WTC11 (cell line): ENCODE data around the gene GLIPR1L2. TPM values are rescaled to one million over a fixed set of nuclear protein-coding genes. Genes with fewer than 3 reads are reported as not detected.

ENCODE experiments used
- ATAC-seq: fragments of 200-7000 bp; cut with Tn5 transposase; 2 replicates; pipeline ENCODE4 v1.10.0; 2021; ENCODE audit warnings: mild to moderate bottlenecking, moderate library complexity
- CTCF ChIA-PET: fragments of 300-600 bp; sonication (Branson Sonifier 250); formaldehyde crosslinking; loops from one replicate; lab custom pipeline; 2021; ENCODE audit warnings: antibody characterized with exemption; lab: Charles Lee
- POLR2A ChIA-PET: fragments of 350-600 bp; sonication (Branson Sonifier 250); formaldehyde crosslinking; loops from one replicate; lab custom pipeline; 2021; ENCODE audit warnings: antibody characterized with exemption; lab: Charles Lee
- DNase-seq: peaks from one replicate; pipeline ENCODE4 v3.0.0; 2021; ENCODE audit warnings: low spot score
- H3K27ac Mint-ChIP-seq: 2 replicates; pipeline ENCODE4 v1.8.0; 2021; ENCODE audit warnings: mixed read lengths
- H3K27me3 Mint-ChIP-seq: 2 replicates; pipeline ENCODE4 v1.8.0; 2021; ENCODE audit warnings: low read depth, mild to moderate bottlenecking, moderate library complexity, mixed read lengths
- H3K36me3 Mint-ChIP-seq: 2 replicates; pipeline ENCODE4 v1.8.0; 2021; ENCODE audit warnings: mixed read lengths
- H3K4me1 Mint-ChIP-seq: 2 replicates; pipeline ENCODE4 v1.8.0; 2022; ENCODE audit warnings: mixed read lengths
- H3K4me3 Mint-ChIP-seq: 2 replicates; pipeline ENCODE4 v1.8.0; 2021; ENCODE audit warnings: mild to moderate bottlenecking, moderate library complexity, mixed read lengths
- H3K9me3 Mint-ChIP-seq: 2 replicates; pipeline ENCODE4 v1.8.0; 2021; ENCODE audit warnings: mixed read lengths
- ATF1 ChIP-seq: sonication (generic); formaldehyde crosslinking; IDR thresholded peaks from 2 replicates; pipeline ENCODE4 v1.8.1; 2023; ENCODE audit warnings: mild to moderate bottlenecking, moderate library complexity, missing genetic modification reagents
- ELF4 ChIP-seq: sonication (generic); formaldehyde crosslinking; IDR thresholded peaks from 2 replicates; pipeline ENCODE4 v1.8.1; 2022; ENCODE audit warnings: low read depth, mild to moderate bottlenecking, moderate library complexity, missing genetic modification reagents
- NFATC4 ChIP-seq: fragments of 250-450 bp; sonication (Bioruptor Pico); IDR thresholded peaks from 2 replicates; pipeline ENCODE4 v1.9.0; 2021; ENCODE audit warnings: mild to moderate bottlenecking
- NFYB ChIP-seq: sonication (generic); formaldehyde crosslinking; conservative IDR thresholded peaks from 2 replicates; pipeline ENCODE4 v1.8.0; 2022; ENCODE audit warnings: low read depth, missing genetic modification reagents
- NR1H2 ChIP-seq: sonication (generic); formaldehyde crosslinking; IDR thresholded peaks from 2 replicates; pipeline ENCODE4 v1.9.0; 2021; ENCODE audit warnings: mild to moderate bottlenecking, moderate library complexity, missing genetic modification reagents
- SMAD3 ChIP-seq: sonication (generic); formaldehyde crosslinking; IDR thresholded peaks from 2 replicates; pipeline ENCODE4 v1.8.0; 2022; ENCODE audit warnings: missing genetic modification reagents, mild to moderate bottlenecking, borderline replicate concordance
- SOX15 ChIP-seq: fragments of 250-450 bp; sonication (Bioruptor Pico); IDR thresholded peaks from 2 replicates; pipeline ENCODE4 v1.9.0; 2021; ENCODE audit warnings: mild to moderate bottlenecking
- TEAD1 ChIP-seq: sonication (generic); formaldehyde crosslinking; IDR thresholded peaks from 2 replicates; pipeline ENCODE4 v1.8.0; 2022; ENCODE audit warnings: mild to moderate bottlenecking, missing genetic modification reagents
- ZNF281 ChIP-seq: sonication (generic); formaldehyde crosslinking; IDR thresholded peaks from 2 replicates; pipeline ENCODE4 v1.8.0; 2023; ENCODE audit warnings: mild to moderate bottlenecking, missing genetic modification reagents
- ZNF396 ChIP-seq: fragments of 250-450 bp; sonication (Bioruptor Pico); IDR thresholded peaks from 2 replicates; pipeline ENCODE4 v1.8.0; 2021; ENCODE audit warnings: mild to moderate bottlenecking, moderate library complexity, borderline replicate concordance
- ZNF416 ChIP-seq: fragments of 250-450 bp; sonication (Bioruptor Pico); IDR thresholded peaks from 2 replicates; pipeline ENCODE4 v1.9.0; 2021; ENCODE audit warnings: mild to moderate bottlenecking, inconsistent platforms
- ZNF423 ChIP-seq: fragments of 250-450 bp; sonication (Bioruptor Pico); IDR thresholded peaks from 2 replicates; pipeline ENCODE4 v2.1.2; 2022; ENCODE audit warnings: mild to moderate bottlenecking, moderate library complexity
- total RNA-seq: library from RNA; stranded (reverse); gene quantifications from 3 replicates; pipeline ENCODE4 v1.2.3, GENCODE V29; 2021
- TF ChIP-seq, protein P1 (sequence below): sonication (generic); formaldehyde crosslinking; IDR thresholded peaks from 2 replicates; pipeline ENCODE4 v1.8.1; 2023; ENCODE audit warnings: mild to moderate bottlenecking, missing genetic modification reagents
- TF ChIP-seq, protein P2 (sequence below): sonication (generic); formaldehyde crosslinking; IDR thresholded peaks from 2 replicates; pipeline ENCODE4 v1.8.0; 2022; ENCODE audit warnings: missing genetic modification reagents
- TF ChIP-seq, protein P3 (sequence below): sonication (generic); formaldehyde crosslinking; IDR thresholded peaks from 2 replicates; pipeline ENCODE4 v1.8.1; 2022; ENCODE audit warnings: low read depth, mild to moderate bottlenecking, moderate library complexity, missing genetic modification reagents, borderline replicate concordance

GLIPR1L2 gene
- total RNA-seq, 1 experiment from 2014 or later, result not detected

DNA sequence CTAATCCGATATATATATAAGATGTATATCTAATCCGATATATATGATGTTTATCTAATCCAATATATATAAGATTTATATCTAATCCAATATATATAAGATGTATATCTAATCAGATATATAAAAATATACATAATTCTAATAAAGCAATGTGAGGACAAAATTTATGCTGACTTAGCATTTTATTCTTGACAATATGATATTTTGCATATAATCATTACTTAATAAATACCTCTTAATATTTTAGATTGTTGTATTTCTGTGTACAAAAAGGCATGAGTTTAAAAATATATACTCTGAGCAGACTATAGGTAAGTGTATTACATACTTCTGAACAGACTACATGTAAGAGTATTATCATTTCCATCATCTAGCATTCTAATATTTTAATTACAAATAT lies 18.9 kb downstream of the GLIPR1L2 start (continued):
- TF ChIP-seq, protein P1, sequence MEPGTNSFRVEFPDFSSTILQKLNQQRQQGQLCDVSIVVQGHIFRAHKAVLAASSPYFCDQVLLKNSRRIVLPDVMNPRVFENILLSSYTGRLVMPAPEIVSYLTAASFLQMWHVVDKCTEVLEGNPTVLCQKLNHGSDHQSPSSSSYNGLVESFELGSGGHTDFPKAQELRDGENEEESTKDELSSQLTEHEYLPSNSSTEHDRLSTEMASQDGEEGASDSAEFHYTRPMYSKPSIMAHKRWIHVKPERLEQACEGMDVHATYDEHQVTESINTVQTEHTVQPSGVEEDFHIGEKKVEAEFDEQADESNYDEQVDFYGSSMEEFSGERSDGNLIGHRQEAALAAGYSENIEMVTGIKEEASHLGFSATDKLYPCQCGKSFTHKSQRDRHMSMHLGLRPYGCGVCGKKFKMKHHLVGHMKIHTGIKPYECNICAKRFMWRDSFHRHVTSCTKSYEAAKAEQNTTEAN (CRISPR knock-in tag), result no peak

GRCh38 chr12:75414671-75415070 lies 23.8 kb downstream of the GLIPR1L2 start:
- no peaks in the 10 kb centered on the region for H3K36me3 Mint-ChIP-seq
- POLR2A ChIA-PET, result no interaction called here
- DNase-seq (no peak), ATAC-seq (no peak)
- H3K27ac Mint-ChIP-seq, result no peak overlapping the region
- no peaks in the 10 kb centered on the region for H3K27me3 Mint-ChIP-seq
- TF ChIP-seq ZNF423 (CRISPR knock-in tag) (no peak), ELF4 (no peak), ZNF416 (no peak), NR1H2 (CRISPR knock-in tag) (no peak), SOX15 (CRISPR knock-in tag) (no peak), ATF1 (CRISPR knock-in tag) (no peak)
- TF ChIP-seq, protein P2, sequence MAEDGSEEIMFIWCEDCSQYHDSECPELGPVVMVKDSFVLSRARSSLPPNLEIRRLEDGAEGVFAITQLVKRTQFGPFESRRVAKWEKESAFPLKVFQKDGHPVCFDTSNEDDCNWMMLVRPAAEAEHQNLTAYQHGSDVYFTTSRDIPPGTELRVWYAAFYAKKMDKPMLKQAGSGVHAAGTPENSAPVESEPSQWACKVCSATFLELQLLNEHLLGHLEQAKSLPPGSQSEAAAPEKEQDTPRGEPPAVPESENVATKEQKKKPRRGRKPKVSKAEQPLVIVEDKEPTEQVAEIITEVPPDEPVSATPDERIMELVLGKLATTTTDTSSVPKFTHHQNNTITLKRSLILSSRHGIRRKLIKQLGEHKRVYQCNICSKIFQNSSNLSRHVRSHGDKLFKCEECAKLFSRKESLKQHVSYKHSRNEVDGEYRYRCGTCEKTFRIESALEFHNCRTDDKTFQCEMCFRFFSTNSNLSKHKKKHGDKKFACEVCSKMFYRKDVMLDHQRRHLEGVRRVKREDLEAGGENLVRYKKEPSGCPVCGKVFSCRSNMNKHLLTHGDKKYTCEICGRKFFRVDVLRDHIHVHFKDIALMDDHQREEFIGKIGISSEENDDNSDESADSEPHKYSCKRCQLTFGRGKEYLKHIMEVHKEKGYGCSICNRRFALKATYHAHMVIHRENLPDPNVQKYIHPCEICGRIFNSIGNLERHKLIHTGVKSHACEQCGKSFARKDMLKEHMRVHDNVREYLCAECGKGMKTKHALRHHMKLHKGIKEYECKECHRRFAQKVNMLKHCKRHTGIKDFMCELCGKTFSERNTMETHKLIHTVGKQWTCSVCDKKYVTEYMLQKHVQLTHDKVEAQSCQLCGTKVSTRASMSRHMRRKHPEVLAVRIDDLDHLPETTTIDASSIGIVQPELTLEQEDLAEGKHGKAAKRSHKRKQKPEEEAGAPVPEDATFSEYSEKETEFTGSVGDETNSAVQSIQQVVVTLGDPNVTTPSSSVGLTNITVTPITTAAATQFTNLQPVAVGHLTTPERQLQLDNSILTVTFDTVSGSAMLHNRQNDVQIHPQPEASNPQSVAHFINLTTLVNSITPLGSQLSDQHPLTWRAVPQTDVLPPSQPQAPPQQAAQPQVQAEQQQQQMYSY, result no peak
- TF ChIP-seq, protein P1 (CRISPR knock-in tag), result no peak
- no peak overlapping the region for H3K4me3 Mint-ChIP-seq
- CTCF ChIA-PET, result no interaction called here
- no peaks in the 10 kb centered on the region for H3K4me1 Mint-ChIP-seq
- peaks cover 9% of the 10 kb centered on the region for H3K9me3 Mint-ChIP-seq

GRCh38 chr12:75419841-75420240 lies 29.0 kb downstream of the GLIPR1L2 start:
- H3K27ac Mint-ChIP-seq, result no peak overlapping the region
- H3K9me3 Mint-ChIP-seq, result peaks cover 17% of the 10 kb centered on the region
- H3K4me1 Mint-ChIP-seq, result no peaks in the 10 kb centered on the region
- H3K4me3 Mint-ChIP-seq, result no peak overlapping the region
- DNase-seq (no peak), ATAC-seq (no peak)
- CTCF ChIA-PET, result no interaction called here
- no peaks in the 10 kb centered on the region for H3K27me3 Mint-ChIP-seq
- POLR2A ChIA-PET, result no interaction called here
- peaks cover 6% of the 10 kb centered on the region for H3K36me3 Mint-ChIP-seq
- TF ChIP-seq SMAD3 (CRISPR knock-in tag) (no peak), ZNF281 (no peak), ZNF396 (no peak), NR1H2 (CRISPR knock-in tag) (no peak), NFYB (no peak), SOX15 (CRISPR knock-in tag) (no peak), TEAD1 (CRISPR knock-in tag) (no peak), NFATC4 (CRISPR knock-in tag) (no peak)
- TF ChIP-seq, protein P3, sequence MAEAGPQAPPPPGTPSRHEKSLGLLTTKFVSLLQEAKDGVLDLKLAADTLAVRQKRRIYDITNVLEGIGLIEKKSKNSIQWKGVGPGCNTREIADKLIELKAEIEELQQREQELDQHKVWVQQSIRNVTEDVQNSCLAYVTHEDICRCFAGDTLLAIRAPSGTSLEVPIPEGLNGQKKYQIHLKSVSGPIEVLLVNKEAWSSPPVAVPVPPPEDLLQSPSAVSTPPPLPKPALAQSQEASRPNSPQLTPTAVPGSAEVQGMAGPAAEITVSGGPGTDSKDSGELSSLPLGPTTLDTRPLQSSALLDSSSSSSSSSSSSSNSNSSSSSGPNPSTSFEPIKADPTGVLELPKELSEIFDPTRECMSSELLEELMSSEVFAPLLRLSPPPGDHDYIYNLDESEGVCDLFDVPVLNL (CRISPR knock-in tag), result no peak
